CD4-positive, alpha-beta T cell treated with Interleukin-12 subunit alpha and Interleukin-12 subunit beta, for 1 hour (primary cell): Measurements from ENCODE around the gene PCDHB2.
"Not testable (repeated sequence)": the region's sequence is repeated elsewhere in the genome, so short reads cannot be mapped to it uniquely, and the experiment has no call there.

ENCODE experiments used
- DNase-seq: peaks from one replicate; pipeline ENCODE4 v3.0.0-alpha.2; 2020

PCDHB2 gene

DNA sequence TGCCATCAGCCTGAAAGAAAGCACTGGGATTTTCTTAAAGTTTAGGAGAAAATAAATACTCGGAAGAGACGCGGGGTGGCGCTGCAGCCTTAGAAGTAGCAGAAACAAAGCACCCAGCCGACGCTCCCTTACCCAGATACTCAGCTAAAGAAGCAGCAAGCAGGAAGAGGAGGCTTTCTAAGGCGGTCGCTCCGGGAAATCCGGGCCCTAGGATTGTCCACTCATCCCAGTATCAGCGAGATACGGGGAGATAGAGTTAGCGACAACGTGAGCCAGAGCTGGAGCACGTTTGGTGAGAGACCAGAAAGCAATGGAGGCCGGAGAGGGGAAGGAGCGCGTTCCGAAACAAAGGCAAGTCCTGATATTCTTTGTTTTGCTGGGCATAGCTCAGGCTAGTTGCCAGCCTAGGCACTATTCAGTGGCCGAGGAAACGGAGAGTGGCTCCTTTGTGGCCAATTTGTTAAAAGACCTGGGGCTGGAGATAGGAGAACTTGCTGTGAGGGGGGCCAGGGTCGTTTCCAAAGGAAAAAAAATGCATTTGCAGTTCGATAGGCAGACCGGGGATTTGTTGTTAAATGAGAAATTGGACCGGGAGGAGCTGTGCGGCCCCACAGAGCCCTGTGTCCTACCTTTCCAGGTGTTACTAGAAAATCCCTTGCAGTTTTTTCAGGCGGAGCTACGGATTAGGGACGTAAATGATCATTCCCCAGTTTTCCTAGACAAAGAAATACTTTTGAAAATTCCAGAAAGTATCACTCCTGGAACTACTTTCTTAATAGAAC lies at the start of gene PCDHB2:
PCDHB2 (plus strand) TSS at position 135 of the 782 bp plus-strand sequence; CDS start at position 311, 176 bp downstream.
- DNase-seq = no peak

DNA sequence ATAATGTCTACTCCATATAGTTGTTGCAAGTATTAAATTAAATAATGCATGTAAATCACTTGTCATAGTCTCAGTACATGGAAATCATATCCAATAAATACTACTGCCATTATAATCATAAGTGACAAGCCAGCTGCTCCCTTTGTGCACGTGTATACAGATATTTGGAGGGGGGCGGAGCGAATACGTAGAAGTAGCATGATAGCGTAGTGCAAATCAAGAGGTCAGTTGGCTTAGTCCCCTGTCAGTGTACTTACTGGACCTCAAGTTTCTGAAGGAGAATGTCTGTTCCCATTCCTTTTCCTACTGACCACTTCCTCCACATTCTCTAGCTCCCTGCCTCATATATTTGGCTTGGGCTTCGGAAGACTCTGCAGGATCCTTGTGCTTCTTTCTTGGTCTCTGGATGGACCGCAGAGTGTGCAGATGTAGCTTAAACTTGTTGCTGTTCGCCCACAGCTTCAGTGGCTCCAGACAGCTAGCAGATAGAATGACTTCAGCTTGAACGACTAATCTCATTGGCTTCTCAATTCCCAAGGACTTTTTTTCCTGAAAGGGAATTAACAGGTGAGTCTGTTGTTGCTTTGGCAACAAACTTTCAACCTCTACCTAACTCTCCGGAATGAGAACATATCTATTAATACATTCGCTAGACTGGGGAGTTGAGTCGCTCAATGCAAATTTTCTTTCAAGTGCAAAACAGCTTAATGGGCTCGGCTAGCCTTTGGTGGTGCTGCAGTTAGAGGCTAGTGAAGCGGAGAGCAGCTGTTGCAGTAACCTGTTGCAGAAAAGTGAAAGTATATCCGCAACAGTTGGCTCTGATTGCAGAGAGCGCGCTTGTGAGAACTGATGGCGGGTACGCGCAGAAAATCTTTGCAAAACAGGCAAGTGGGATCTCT lies 43.5 kb upstream of the PCDHB2 start, which contains the start of gene PCDHB1:
PCDHB1 (plus strand) TSS at position 753 of the 899 bp plus-strand sequence; CDS start at position 850, 97 bp downstream.
- no peak for DNase-seq

DNA sequence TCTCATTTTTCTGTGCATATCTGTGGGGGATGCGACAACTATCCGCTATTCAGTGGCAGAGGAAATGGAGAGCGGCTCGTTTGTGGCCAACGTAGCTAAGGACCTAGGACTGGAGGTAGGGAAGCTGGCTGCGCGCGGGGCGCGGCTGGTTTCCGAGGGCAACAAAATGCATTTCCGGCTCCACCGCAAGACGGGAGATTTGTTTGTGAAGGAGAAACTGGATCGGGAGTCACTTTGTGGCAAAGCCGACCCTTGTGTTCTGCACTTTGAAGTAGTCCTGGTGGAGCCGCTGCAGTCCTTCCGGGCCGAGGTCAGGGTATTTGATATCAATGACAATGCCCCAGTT lies 42.9 kb upstream of the PCDHB2 start:
- no peak for DNase-seq

DNA sequence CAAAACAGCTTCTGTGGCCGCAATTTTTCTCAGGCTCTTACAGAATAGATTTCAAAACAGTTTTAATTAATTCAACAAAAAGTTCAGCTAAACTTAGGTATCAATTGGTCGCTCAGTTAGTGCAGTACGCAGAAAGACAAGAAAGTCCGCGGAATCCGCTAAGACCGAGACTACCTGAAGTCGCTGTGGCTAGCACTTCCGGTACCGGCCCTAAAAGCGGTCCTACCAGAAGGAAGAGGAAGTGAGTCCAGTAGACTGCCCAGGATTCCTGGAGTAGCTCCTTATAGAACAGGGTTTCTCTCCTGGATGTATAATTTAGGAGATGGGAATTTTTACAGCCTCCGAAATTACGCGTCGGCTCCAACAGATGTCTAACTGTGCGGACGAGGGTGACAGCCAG lies 16.6 kb upstream of the PCDHB2 start:
- no peak for DNase-seq

DNA sequence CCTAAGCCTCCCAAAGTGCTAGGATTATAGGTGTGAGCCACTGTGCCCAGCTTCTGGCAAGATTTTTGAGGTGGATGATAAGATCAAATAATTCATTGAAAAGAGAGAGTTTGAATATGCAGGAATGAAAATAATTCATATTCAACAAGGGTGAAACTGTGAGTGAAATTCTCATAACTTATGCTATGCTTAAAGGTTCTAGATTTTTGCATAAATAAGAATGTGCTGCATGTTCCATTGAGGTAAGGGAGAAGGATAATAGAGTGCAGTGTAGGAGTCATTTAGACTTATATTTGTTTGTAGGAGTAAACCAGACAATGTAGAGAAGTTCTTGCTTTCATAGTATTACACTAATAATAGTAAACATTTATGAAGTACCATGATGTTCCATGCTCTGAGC lies 12.2 kb upstream of the PCDHB2 start:
- DNase-seq = no peak

DNA sequence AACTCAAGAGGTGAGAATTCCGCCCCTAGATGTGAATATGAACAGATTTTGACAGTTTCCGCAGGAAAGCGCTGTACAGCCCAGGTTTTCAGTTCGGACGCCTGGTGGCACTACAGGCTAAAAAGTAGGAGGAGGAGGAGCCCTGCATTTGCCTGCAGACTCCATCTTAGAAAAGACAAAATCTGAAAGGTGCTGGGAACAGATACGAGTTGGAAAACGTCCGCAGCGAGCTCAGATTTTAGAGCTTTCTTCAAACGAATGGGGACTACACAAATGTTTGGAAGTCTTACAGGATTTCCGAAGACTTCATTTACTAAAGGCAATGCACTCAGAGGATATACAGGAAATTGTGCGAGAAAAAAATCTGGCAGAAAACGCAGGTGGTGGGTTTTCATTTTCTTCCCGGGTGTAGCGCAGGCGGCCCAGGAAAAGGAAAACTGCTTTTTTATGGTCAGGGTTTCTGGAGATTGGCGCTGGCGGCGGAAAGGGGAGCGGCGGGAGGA lies 9.9 kb upstream of the PCDHB2 start:
- DNase-seq = peak; percentile 45

DNA sequence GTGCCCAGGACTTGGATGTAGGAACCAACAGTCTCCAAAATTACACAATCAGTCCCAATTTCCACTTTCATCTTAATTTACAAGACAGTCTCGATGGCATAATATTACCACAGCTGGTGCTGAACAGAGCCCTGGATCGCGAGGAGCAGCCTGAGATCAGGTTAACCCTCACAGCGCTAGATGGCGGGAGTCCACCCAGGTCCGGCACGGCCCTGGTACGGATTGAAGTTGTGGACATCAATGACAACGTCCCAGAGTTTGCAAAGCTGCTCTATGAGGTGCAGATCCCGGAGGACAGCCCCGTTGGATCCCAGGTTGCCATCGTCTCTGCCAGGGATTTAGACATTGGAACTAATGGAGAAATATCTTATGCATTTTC lies 837 bp downstream of the PCDHB2 start:
- DNase-seq = no peak

DNA sequence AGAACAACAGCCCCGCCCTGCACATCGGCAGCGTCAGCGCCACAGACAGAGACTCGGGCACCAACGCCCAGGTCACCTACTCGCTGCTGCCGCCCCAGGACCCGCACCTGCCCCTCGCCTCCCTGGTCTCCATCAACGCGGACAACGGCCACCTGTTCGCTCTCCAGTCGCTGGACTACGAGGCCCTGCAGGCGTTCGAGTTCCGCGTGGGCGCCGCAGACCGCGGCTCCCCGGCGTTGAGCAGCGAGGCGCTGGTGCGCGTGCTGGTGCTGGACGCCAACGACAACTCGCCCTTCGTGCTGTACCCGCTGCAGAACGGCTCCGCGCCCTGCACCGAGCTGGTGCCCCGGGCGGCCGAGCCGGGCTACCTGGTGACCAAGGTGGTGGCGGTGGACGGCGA lies 1.8 kb downstream of the PCDHB2 start:
- not testable (repeated sequence) for DNase-seq

DNA sequence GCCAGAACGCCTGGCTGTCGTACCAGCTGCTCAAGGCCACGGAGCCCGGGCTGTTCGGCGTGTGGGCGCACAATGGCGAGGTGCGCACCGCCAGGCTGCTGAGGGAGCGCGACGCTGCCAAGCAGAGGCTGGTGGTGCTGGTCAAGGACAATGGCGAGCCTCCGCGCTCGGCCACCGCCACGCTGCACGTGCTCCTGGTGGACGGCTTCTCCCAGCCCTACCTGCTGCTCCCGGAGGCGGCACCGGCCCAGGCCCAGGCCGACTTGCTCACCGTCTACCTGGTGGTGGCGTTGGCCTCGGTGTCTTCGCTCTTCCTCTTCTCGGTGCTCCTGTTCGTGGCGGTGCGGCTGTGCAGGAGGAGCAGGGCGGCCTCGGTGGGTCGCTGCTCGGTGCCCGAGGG lies 2.2 kb downstream of the PCDHB2 start:
- DNase-seq = not testable (repeated sequence)

DNA sequence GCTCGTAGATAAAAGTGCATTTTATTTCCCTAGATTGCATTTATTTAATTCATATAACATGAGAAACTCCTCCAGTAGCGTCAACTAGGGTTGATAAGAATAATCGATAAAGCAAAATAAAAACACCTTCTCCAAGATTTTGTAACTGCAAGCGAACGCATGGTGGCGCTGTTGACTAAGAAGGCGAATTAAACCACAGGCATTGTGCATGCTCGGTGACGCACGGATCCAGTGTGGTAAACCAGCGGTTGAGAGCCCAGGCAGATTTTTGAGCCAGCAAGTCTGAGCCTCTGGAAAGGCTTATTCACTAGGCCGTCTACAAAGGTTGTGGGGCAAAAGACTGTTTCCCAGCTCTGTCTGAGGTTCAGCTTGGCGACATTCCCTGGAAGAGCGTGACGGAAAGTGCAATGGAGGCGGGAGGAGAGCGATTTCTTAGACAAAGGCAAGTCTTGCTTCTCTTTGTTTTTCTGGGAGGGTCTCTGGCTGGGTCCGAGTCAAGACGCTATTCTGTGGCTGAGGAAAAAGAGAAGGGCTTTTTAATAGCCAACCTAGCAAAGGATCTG lies 5.9 kb downstream of the PCDHB2 start, which contains the start of gene PCDHB3:
PCDHB3 (plus strand) TSS at position 231 of the 563 bp plus-strand sequence; CDS start at position 408, 177 bp downstream.
- peak; percentile 2 for DNase-seq

DNA sequence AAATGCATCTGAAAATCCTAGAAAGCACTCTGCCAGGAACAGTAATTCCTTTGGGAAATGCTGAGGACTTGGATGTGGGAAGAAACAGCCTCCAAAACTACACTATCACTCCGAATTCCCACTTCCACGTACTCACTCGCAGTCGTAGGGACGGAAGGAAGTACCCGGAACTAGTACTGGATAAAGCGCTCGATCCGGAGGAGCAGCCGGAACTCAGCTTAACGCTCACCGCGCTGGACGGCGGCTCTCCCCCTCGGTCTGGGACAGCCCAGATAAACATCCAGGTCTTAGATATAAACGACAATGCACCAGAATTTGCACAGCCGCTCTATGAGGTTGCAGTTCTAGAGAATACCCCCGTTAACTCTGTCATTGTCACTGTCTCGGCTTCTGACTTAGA lies 6.6 kb downstream of the PCDHB2 start:
- no peak for DNase-seq

DNA sequence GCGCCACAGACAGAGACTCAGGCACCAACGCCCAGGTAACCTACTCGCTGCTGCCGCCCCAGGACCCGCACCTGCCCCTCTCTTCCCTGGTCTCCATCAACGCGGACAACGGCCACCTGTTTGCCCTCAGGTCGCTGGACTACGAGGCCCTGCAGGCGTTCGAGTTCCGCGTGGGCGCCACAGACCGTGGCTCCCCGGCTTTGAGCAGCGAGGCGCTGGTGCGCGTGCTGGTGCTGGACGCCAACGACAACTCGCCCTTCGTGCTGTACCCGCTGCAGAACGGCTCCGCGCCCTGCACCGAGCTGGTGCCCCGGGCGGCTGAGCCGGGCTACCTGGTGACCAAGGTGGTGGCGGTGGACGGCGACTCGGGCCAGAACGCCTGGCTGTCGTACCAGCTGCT lies 7.7 kb downstream of the PCDHB2 start:
- DNase-seq = not testable (repeated sequence)

DNA sequence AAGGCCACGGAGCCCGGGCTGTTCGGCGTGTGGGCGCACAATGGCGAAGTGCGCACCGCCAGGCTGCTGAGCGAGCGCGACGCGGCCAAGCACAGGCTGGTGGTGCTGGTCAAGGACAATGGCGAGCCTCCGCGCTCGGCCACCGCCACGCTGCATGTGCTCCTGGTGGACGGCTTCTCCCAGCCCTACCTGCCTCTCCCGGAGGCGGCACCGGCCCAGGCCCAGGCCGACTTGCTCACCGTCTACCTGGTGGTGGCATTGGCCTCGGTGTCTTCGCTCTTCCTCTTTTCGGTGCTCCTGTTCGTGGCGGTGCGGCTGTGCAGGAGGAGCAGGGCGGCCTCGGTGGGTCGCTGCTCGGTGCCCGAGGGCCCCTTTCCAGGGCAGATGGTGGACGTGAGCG lies 8.1 kb downstream of the PCDHB2 start:
- not testable (repeated sequence) for DNase-seq

DNA sequence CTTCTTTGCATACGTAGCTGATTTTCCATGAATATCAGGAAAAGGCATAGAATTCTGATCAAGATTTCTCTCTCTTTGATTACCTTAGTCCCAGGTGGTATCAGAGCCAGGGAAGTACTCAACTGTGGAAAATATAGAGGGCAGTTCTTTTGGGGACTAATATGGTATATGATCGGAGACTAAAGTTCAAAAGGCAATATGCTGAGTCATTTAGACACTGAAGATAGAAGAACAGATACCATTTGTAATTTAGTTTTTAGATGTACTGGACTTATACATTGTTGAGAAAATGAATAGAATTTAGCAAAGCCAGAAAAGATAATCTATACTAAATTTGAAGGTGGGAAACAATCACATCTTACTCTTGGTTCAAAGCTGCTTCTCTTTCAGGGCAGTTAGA lies 10.9 kb downstream of the PCDHB2 start:
- DNase-seq = no peak

DNA sequence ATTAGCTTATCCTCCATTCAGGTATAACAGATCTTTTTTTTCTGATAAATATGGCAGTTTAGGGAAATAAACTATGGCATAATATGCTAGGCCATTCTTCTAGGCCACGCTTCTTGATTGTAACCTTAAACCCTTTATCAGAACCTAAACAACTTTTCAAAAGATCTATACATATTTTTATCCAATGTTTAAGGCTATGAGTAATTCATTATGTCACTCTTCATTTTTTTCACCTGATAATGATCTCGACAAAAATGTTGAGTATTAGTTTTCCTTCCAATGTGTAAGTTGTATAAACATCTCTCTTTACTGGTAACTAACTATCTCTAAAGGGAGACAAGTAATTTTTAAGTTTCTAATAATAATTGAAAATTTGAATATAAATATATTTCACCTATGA lies 24.8 kb downstream of the PCDHB2 start:
- no peak for DNase-seq

DNA sequence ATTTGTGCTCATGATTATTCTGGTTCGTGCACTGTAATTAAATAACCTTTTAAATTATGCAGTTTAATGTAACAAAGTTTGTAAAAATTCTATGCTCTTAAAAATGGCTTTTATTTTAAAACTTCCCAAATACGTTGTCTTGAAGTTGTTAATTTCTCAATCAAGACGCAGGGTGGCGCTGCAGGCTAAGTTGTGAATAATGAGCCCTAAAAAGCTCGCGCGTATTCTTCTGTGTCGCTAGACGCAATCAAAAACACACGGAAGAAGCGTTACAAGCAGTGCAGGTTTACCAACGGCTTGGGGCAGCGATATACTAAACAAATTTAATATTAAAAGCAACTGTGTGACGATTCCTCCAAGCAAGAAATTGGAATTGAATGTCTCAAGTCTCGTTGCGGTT lies 27.1 kb downstream of the PCDHB2 start, which contains the start of gene PCDHB4:
PCDHB4 (plus strand) TSS at position 256 of the 400 bp plus-strand sequence. CDS start 181 bp downstream, outside the sequence.
- no peak for DNase-seq

DNA sequence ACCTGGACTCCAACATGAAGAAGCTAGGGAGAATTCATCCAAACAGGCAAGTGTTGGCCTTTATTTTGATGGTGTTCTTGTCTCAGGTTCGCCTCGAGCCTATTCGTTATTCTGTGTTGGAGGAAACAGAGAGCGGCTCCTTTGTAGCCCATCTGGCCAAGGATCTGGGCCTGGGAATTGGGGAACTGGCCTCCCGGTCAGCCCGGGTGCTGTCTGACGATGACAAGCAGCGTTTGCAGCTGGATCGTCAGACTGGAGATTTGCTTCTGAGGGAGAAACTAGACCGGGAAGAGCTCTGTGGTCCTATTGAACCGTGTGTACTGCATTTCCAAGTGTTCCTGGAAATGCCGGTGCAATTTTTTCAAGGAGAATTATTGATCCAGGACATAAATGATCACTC lies 27.6 kb downstream of the PCDHB2 start:
- no peak for DNase-seq

DNA sequence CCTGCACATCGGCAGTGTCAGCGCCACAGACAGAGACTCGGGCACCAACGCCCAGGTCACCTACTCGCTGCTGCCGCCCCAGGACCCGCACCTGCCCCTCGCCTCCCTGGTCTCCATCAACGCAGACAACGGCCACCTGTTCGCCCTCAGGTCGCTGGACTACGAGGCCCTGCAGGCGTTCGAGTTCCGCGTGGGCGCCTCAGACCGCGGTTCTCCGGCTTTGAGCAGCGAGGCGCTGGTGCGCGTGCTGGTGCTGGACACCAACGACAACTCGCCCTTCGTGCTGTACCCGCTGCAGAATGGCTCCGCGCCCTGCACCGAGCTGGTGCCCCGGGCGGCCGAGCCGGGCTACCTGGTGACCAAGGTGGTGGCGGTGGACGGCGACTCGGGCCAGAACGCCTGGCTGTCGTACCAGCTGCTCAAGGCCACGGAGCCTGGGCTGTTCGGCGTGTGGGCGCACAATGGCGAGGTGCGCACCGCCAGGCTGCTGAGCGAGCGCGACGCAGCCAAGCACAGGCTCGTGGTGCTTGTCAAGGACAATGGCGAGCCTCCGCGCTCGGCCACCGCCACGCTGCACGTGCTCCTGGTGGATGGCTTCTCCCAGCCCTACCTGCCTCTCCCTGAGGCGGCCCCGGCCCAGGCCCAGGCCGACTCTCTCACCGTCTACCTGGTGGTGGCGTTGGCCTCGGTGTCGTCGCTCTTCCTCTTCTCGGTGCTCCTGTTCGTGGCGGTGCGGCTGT lies 29.2 kb downstream of the PCDHB2 start:
- not testable (repeated sequence) for DNase-seq

DNA sequence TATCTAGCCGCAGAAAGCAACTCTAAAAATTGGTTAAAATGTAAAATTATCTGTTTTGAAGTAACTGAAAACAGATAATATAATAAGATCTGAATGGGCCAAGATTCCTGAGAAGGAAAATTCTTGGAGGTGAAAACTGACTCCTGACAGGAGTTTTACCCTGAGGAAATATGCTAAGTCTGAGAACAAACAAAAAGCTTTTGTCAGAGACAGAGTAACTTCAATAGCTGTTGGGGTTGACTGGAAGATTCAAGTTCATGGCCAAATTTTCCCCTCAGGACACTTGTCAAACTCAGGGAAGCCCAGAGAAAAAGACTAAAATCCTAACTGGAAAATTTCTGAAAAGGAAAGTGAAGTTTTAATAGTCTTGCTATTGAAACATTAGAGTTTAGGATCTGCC lies 32.9 kb downstream of the PCDHB2 start:
- DNase-seq = no peak

DNA sequence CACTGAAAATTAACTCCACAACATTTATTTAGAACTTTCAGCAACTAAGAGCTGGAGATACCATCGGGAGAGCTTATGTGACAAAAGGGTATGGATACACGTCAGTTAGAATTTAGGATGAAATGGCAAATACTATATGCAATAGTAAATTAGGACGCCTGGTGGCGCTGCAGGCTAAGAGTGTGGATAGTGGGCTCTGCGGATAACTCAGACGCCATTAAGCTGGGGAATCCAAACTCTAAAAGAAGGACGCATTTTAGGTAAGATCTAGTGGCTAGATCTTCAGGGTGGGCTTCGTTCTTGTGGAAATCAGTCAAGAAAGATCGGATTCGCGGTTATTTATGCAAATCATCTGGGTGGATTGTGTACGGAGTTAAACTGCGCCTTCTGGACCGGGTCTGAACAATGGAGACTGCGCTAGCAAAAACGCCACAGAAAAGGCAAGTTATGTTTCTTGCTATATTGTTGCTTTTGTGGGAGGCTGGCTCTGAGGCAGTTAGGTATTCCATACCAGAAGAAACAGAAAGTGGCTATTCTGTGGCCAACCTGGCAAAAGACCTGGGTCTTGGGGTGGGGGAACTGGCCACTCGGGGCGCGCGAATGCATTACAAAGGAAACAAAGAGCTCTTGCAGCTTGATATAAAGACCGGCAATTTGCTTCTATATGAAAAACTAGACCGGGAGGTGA lies 40.8 kb downstream of the PCDHB2 start, which contains the start of gene PCDHB5:
PCDHB5 (plus strand) TSS at position 177 of the 688 bp plus-strand sequence; CDS start at position 406, 229 bp downstream.
- DNase-seq = no peak

DNA sequence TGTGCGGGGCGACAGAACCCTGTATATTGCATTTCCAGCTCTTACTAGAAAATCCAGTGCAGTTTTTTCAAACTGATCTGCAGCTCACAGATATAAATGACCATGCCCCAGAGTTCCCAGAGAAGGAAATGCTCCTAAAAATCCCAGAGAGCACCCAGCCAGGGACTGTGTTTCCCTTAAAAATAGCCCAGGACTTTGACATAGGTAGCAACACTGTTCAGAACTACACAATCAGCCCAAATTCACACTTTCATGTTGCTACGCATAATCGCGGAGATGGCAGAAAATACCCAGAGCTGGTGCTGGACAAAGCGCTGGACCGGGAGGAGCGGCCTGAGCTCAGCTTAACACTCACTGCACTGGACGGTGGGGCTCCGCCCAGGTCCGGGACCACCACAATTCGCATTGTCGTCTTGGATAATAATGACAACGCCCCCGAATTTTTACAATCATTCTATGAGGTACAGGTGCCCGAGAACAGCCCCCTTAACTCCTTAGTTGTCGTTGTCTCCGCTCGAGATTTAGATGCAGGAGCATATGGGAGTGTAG lies 41.4 kb downstream of the PCDHB2 start:
- DNase-seq = no peak
